Stomach (tissue), 4 donors: Measurements from ENCODE around the gene TLK1.

Experiments used
- CTCF ChIP-seq, 7 experiments: fragments of 450-650 bp in 4 of 7; fragments of 200-600 bp in 3 of 7; sonication (generic) in 3 of 7; IDR thresholded peaks; one replicate each; pipeline ENCODE4 v1.5.1; 2016 to 2019; ENCODE audit warnings: antibody characterized with exemption in 7 of 7, control low read depth in 2 of 7, mild to moderate bottlenecking in 1 of 7
- EP300 ChIP-seq: sonication (generic); formaldehyde crosslinking; IDR thresholded peaks from one replicate; pipeline ENCODE4 v1.6.1; 2017; ENCODE audit warnings: antibody characterized with exemption
- POLR2A ChIP-seq, 4 donors: fragments of 450-650 bp; IDR thresholded peaks; one replicate each; pipeline ENCODE4 v1.6.1; 2016; ENCODE audit warnings: antibody characterized with exemption in 4 of 4, control low read depth in 2 of 4, mild to moderate bottlenecking in 1 of 4, moderate library complexity in 1 of 4

- TF ChIP-seq CTCF (IDR thresholded peaks at IDR 0.05) (no peak), POLR2A (IDR thresholded peaks at IDR 0.05) (no peak), EP300 (no peak)
Measured at GRCh38 chr2:170999654-171000053, 161.0 kb downstream of the TLK1 start.
